ENCODE measurements around the gene PPP1R36.
A peak's percentile ranks its signal among the peaks of the same experiment; 100 is the strongest.
"Not testable (repeated sequence)": the region's sequence is repeated elsewhere in the genome, so short reads cannot be mapped to it uniquely, and the experiment has no call there.

Gene PPP1R36

DNA sequence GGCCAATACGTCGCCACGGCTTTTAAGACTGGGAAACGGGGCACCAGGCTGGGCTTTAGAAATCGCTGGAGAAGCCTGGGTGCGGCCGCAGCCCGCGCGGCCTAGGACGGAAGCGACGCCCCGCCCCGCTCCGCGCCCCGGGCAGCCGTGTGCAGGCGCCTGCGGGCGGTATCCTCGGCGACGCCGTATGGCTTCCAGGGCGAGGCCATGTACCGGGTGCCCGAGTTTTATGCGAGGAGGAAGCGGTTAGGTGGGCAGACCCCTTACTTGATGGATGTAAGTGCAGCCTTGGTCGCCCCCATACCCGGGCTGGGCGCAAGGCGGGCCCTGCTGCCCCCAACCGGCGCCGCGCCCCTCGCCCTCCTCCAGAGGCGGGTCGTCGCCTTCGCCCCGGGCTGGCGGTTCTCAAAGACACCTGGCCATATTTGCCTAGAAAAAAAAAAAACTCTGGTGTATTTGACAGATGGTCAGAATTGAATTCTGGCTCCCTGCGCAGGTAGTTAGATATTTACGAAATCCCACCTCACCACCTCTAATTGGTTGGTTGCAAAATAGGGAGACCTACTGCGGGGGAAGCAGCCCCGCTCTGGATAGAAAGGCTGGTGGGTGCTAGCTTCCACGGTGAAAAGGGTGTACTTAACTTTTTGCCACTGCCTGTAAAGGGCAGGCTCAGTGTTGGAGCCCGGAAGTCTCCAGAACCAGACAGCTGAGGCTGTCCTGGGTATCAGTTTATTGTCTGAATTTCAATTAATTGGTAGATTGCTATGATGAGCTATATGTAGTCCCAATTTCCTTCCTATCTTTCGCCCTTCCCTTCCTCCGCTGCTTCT is at the start of gene PPP1R36:
Gene PPP1R36, plus strand, starts transcription at position 171 of the 830 bp plus-strand sequence. Its CDS starts 37 bp downstream, at position 208.
- no peak for DNase-seq

GRCh38 chr14:64500088-64500487 is 49.7 kb upstream of the PPP1R36 start:
- no peak for DNase-seq

DNA sequence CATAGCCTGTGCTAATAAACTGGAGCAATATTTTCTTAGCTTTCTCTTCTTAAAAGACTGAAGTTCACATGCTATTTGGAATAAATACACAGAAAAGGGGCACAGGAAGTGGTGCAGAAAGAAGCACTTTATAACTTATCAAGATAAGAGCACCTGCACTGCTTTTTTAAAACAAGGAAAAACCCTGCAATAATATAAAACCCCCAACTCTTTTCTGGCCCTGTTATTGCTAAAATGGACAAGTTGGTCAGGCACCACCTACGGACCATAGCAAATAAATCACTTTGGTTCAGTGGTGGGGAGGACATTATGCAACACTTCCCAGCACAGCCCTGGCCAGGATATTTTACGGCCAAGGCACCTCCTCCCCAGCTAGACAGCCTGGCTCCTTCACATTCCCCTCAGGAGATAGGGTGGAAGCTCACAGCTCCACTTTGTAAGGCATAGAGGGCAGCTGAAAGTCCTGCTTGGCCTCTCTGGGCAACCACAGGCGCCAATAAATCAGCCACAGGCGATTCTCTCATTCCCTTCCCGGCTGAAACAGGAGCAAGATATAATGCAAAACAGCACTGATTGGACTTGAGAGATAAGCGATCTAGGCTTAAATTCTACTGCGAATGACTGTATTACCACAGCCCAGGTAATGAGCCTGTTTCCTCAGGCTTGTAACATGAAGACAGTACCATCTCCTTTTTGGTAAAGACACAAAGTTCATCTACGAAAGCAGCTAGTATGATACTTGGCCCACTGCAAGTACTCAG is 48.2 kb upstream of the PPP1R36 start:
- DNase-seq, result no peak

DNA sequence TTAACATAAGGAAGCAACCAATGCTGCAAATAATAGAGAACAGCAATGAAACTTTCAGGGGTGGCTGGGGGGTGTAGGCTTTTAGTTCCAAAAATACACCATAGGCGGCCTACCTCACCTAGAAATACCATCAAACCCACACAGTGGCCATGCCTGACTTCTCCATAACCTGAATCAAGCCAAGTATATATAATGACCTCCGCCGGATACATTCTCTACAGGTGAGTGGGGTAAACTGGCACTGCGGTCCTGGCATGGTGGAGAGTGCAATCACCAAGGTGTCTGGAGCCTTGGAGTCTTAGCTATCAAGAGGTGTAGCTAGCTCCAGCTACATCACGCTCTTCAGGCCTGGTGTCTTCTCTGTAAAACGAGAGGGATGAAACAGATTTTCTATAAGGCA is 47.3 kb upstream of the PPP1R36 start:
- peak; percentile 30 for DNase-seq

- peak; percentile 31 for DNase-seq
These were observed 46.8 kb upstream of the PPP1R36 start for GRCh38 chr14:64502887-64503433.

DNA sequence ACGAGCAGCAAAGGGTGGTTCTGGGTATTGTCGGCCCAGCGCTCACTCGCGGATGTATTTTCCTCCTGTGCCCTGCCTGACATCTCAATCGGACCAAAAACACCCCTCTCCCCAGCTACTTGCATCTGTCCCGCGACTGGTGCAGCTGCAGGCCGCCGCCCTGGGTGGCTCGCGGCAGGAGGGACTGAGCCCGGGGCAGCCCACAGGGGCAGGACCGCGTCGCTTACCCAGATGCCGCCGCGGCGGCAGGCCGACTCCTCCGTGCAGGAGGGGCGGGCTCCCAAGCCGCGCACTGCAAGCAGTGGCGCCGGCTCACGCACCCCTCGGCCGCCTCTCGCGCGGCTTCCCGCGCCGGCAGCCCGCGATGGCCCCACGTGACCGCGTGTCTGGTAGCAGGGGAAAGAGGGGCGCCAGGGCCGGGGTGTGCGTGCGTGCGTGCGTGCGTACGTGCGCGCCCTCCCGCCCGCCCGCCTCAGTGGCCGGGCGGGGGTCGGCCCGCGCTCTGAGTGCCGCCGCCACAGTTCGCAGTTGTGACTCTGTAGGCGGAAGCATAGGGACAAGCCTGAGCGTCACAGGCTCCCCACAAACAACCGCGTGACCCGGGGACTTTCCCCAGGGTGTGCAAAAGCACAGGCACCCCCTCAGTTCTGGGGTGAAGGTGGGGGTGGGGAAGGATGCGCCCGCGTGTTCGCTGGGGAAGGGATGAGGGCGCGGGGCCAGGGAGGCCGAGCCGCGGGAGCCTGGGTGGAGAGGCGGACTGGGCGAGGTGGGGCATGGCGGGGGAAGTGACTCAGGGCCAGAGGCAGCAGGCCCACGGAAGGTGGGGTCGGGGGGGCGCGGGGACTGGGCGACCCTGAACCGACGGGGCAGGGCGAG is 46.1 kb upstream of the PPP1R36 start, which contains the start of gene ZBTB25:
Gene ZBTB25, minus strand, starts transcription at position 405 of the 876 bp plus-strand sequence. CDS start 13,305 bp downstream, outside the sequence.
- peak; percentile 99 for DNase-seq

GRCh38 chr14:64504310-64504896 is 45.4 kb upstream of the PPP1R36 start, which contains the start of gene ZBTB1:
ZBTB1 (plus strand) TSS chr14:64504770; CDS start chr14:64521505, 16,735 bp downstream.
- peak; percentile 89 for DNase-seq

- DNase-seq, result peak; percentile 87
These were observed 44.6 kb upstream of the PPP1R36 start for GRCh38 chr14:64504897-64505794.

DNA sequence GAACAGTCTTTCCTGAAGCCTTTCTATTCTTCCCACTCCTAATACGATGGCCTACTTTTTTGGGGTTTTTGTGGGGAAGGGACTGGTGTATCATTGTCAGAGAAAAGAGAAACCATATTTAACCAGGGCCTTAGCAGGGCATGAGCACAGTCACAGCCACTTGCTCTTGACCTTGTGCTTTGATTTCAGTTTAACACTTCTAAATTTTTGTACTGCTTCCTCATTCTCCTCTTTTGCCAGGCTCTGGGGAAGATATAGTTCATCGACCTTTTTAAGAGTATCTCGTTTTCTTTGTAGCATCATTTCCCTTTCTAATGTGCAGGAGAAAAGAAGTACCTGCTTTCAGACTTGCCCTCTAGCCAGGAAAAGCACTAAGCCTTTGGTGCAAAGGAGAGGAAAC is 43.0 kb upstream of the PPP1R36 start:
- no peak for DNase-seq

- DNase-seq, result no peak
These were observed 42.2 kb upstream of the PPP1R36 start for GRCh38 chr14:64507376-64508156.

DNA sequence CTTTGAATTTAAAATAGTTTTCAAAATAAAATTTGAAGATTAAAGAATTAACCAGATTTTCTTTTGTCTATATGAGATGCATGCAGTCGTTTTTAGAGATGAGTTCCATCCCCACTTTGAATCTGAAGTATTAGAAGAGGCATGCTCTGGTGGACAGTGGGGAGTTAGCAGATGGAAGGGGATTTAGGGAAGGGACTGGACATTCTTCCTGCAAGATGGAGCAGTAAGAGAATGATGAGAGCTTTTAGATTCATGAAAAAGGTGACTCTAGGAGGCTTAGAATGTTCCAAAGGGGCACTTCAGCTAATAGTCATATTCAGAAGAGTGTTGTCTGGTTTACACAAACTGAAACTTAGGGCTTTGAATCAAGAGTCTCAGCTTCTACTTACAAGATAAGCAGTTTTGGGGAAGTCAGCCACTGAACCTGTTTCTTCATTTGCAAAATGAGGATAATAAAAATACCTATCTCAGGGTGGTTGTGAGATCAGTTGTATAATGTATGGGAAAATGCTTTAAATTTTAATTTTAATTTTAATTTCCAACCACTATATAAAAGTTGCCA is 41.5 kb upstream of the PPP1R36 start:
- DNase-seq, result no peak

DNA sequence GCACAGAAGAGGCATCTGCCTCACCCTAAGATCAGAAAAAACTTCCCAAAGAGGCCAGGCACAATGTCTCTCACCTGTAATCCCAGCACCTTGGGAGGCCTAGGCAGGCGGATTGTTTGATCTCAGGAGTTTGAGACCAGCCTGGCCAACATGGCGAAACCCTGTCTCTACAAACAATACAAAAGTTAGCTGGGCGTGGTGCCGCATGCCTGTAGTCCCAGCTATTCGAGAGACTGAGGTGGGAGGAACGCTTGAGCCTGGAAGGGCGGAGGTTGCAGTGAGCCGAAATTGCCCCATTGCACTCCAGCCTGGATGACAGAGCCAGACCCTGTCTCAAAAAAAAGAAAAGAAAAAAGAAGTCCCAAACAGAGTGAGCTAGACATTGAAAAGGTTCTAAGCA is 40.7 kb upstream of the PPP1R36 start:
- no peak for DNase-seq

GRCh38 chr14:64510825-64511671 is 38.7 kb upstream of the PPP1R36 start:
- peak; percentile 55 for DNase-seq

DNA sequence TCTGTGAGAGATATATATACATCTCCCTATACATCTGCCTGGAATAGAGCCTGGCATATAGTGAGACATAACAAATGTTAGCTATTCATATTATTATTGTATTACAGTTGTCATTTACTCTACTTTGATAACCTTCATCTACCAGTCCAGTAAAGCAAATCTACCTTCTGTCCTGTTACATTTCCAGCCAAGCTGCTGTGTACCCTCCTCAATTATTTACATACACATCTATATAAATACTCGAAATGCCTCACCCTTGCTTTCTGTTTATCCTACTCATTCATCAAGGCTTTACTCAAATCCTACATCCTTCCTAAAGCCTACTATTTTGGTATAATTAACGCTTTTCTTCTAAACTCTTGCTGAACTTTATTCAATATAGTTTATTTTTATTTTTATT is 36.5 kb upstream of the PPP1R36 start:
- DNase-seq, result no peak

DNA sequence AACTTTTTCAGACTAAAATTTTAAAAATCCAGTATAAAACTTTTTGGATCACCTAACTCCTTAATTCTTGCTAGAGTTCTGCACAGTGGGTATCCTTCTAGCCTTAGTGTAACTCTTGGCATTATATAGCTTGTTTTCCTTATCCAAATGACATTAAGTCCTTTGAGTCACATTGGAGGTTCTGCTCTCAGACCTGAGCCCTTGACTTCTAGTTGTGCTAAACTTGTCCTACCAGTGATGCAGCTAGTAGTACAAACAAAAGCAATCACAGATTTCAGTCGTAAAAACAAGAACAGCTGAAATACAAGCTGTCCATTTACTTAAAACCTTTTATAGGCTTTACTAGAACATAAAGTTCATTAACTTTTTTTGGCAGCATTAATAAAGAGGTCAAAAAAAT is 34.7 kb upstream of the PPP1R36 start:
- no peak for DNase-seq

DNA sequence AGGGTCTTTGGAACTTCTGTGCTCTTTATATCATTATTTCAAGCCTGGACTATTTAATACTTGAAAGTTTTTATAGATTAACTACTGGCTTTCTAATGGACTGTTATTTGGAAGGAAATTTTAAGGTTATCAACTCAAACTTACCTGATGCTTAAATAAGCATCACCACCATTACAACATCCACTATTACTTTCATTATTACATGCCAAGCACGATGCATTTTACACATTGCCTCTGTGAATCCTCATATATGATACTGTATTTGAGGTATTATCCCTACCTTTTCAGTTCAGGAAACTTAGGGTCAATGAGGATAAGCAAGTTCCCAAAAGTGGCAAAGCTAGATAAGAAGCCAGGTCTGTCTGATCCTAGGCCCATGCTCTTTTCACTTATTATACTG is 32.8 kb upstream of the PPP1R36 start:
- DNase-seq, result no peak

DNA sequence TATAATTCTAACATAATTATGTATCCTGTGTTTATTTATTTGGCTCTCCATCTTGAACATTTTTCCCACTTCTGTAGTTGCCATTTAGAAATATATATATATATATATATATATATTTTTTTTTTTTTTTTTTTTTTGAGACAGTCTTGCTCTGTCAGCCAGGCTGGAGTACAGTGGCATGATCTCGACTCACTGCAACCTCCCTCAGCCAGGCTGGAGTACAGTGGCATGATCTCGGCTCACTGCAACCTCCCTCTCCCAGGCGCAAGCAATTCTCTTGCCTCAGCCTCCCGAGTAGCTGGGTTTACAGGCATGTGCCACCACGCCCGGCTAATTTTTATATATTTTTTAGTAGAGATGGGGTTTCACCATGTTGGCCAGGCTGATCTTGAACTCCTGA is 32.1 kb upstream of the PPP1R36 start:
- DNase-seq, result not testable (repeated sequence)

DNA sequence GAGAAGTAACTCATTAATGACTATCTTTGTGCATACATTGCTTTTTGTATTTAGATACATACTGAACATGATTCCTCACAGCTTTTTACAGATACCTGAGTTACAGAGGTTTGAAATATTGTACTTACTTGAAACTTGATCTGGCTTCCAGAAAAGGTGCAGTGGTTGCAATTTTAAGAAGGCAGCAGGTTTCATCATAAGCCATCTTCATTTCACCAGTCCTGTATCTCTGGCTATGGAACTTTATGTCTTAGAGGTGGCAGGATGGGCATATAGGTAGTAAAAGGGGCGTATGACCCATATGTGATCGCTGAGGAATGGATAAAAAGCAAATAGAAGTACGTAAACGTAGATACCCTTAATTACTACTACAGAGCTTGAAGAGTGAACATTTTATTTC is 31.5 kb upstream of the PPP1R36 start:
- DNase-seq, result no peak

GRCh38 chr14:64520699-64521098 is 29.1 kb upstream of the PPP1R36 start:
- DNase-seq, result no peak
